ENCODE measurements around the gene C11orf24. TPM values are rescaled to one million over a fixed set of nuclear protein-coding genes. Genes with fewer than 3 reads are reported as not detected.

Gene C11orf24
- total and polyA plus RNA-seq, 2 of the 8 experiments (the other 6 are each of a cell fraction or from before 2014, with no cell fraction given) = 45.4 to 51.7 TPM

GRCh38 chr11:68308068-68308467, 36.3 kb upstream of the C11orf24 start:
- H2BK15ac ChIP-seq (ENCODE audit: low read length) = no peak overlapping the region
- H3K27me3 ChIP-seq (replicated peaks in 1 of 4; ENCODE audit: control insufficient read depth in 3 of 4, extremely low read depth in 1 of 4, insufficient read depth in 3 of 4, low read length in 3 of 4) = peaks cover 0 to 8% (median 3%) of the 10 kb centered on the region in 4 experiments; a peak in 3 of 7 replicates
- H4K5ac ChIP-seq (ENCODE audit: insufficient read length, low read depth, low read length) = no peak overlapping the region
- no peak overlapping the region for H3K9ac ChIP-seq (replicated peaks in 1 of 4; ENCODE audit: extremely low read depth in 1 of 4, low read depth in 3 of 4, low read length in 3 of 4)
- DNase-seq (ENCODE audit: low read depth in 1 of 2, low spot score in 2 of 2) (no peak), FAIRE-seq (no peak)
- no peak overlapping the region for H2BK120ac ChIP-seq (replicated peaks; ENCODE audit: low read depth, low read length)
- peaks cover 8 to 11% of the 10 kb centered on the region in 2 experiments for H3K9me3 ChIP-seq (ENCODE audit: insufficient read depth in 2 of 2, low read depth in 1 of 2, low read length in 1 of 2)
- no peak overlapping the region for H2BK5ac ChIP-seq (ENCODE audit: low read depth, low read length)
- no peak overlapping the region for H4K91ac ChIP-seq (replicated peaks; ENCODE audit: insufficient read length, low read length)
- no peak overlapping the region for H3K56ac ChIP-seq (replicated peaks; ENCODE audit: insufficient read length, low read depth, low read length)
- H4K8ac ChIP-seq (ENCODE audit: extremely low read depth, insufficient read depth, low read length) = no peak overlapping the region
- H2BK12ac ChIP-seq (ENCODE audit: low read depth, low read length) = no peak overlapping the region
- H3K14ac ChIP-seq (ENCODE audit: insufficient read length) = no peak overlapping the region
- H3K27ac ChIP-seq (ENCODE audit: low read depth, low read length) = no peak overlapping the region
- peaks cover 0 to 10% (median 5%) of the 10 kb centered on the region in 4 experiments; a peak in 6 of 7 replicates for H3K4me1 ChIP-seq (replicated peaks in 1 of 4; ENCODE audit: control insufficient read depth in 3 of 4, insufficient read depth in 4 of 4, low read length in 3 of 4)
- no peaks in the 10 kb centered on the region for H4K20me1 ChIP-seq (replicated peaks in 1 of 2; ENCODE audit: control insufficient read depth in 1 of 2, insufficient read depth in 2 of 2, low read length in 2 of 2)
- no peak overlapping the region for H2AFZ ChIP-seq (ENCODE audit: low read length)
- H3K18ac ChIP-seq (ENCODE audit: extremely low read depth, low read length) = no peak overlapping the region
- H3K4me3 ChIP-seq (ENCODE audit: extremely low read depth in 1 of 4, insufficient read depth in 2 of 4, low read depth in 3 of 4, low read length in 4 of 4) = no peak overlapping the region
- no peaks in the 10 kb centered on the region for H3K79me1 ChIP-seq (ENCODE audit: low read depth, low read length)
- POLR2A ChIA-PET (ENCODE audit: partially characterized antibody) = interaction anchor here (0.8 kb wide), 1 partner anchor 42 kb away, joined by 3 read pairs; no protein-coding TSS in a partner anchor
- TF ChIP-seq NANOG (IDR thresholded peaks at IDR 0.05; ENCODE audit: insufficient read depth, low read depth, low read length, poor library complexity, severe bottlenecking) = no peak
- no peak for TF ChIP-seq ZNF274 (IDR thresholded peaks at IDR 0.05; ENCODE audit: borderline replicate concordance, extremely low read depth, low read length)
- no peak for TF ChIP-seq SIX5 (IDR thresholded peaks at IDR 0.05; ENCODE audit: low read depth, low read length)
- no peak for TF ChIP-seq SP1 (IDR thresholded peaks at IDR 0.05; ENCODE audit: low read depth, low read length)
- H3K23ac ChIP-seq (ENCODE audit: insufficient read length) = no peak overlapping the region
- H3K4me2 ChIP-seq (ENCODE audit: insufficient read depth in 1 of 2, low read depth in 2 of 2, low read length in 2 of 2) = no peak overlapping the region
- no peak overlapping the region for H2BK20ac ChIP-seq (ENCODE audit: low read length)
- H2AK5ac ChIP-seq (ENCODE audit: low read depth, low read length) = no peak overlapping the region
- 89% methylated on average over 9 of the region's 11 CpGs; no CpG with 5 or more reads in 1 of the 2 experiments for WGBS, 2 experiments (ENCODE audit: extremely low coverage in 1 of 2, insufficient coverage in 1 of 2, insufficient read length in 1 of 2, insufficient replicate concordance in 2 of 2, low coverage in 1 of 2, low lambda C conversion rate in 2 of 2, missing lambda C conversion rate in 1 of 2)
- no peaks in the 10 kb centered on the region for H3K79me2 ChIP-seq (ENCODE audit: control insufficient read depth in 1 of 2, insufficient read depth in 2 of 2, low read length in 2 of 2)
- H3K23me2 ChIP-seq (ENCODE audit: low read depth, low read length) = peaks cover 1% of the 10 kb centered on the region; the same call in 1 of the 2 replicates
- CTCF ChIA-PET (ENCODE audit: partially characterized antibody) = interaction anchor here (1.0 to 1.6 kb wide), 2 partner anchors 10 kb away, joined by 4 to 10 read pairs; no protein-coding TSS in a partner anchor
- H3K4ac ChIP-seq (replicated peaks; ENCODE audit: insufficient read length, low read depth, low read length) = no peak overlapping the region
- no peaks in the 10 kb centered on the region for H3K36me3 ChIP-seq (ENCODE audit: control insufficient read depth in 2 of 4, insufficient read depth in 4 of 4, low read length in 3 of 4)
